GM12878 (cell line): Measurements from ENCODE around the gene DNASE1L1. TPM values are rescaled to one million over a fixed set of nuclear protein-coding genes. Genes with fewer than 3 reads are reported as not detected.
A peak's percentile ranks its signal among the peaks of the same experiment; 100 is the strongest.

ENCODE experiments used
- BCLAF1 ChIP-seq: fragments of 450-650 bp; IDR thresholded peaks from 2 replicates; pipeline ENCODE4 v1.6.1; 2017; ENCODE audit warnings: antibody characterized with exemption, mild to moderate bottlenecking, moderate library complexity
- CEBPZ ChIP-seq: fragments of 150-350 bp; IDR thresholded peaks from 2 replicates; pipeline ENCODE4 v1.6.1; 2016; ENCODE audit warnings: low read depth, low read length
- CUX1 ChIP-seq: IDR thresholded peaks from 2 replicates; pipeline ENCODE4 v1.6.1; 2012; ENCODE audit warnings: improper control_type of control experiment, low read depth, low read length; ENCODE audit not compliant: insufficient replicate concordance
- GABPA ChIP-seq: IDR thresholded peaks from 2 replicates; pipeline ENCODE4 v1.6.1; 2014; ENCODE audit warnings: antibody characterized with exemption, low read depth, mild to moderate bottlenecking, inconsistent platforms
- GATAD2B ChIP-seq: fragments of 450-650 bp; conservative IDR thresholded peaks from 2 replicates; pipeline ENCODE4 v1.6.1; 2017; ENCODE audit warnings: low read depth, mild to moderate bottlenecking, moderate library complexity
- KDM1A ChIP-seq: fragments of 200-600 bp; sonication (generic); IDR thresholded peaks from 2 replicates; pipeline ENCODE4 v1.6.1; 2016; ENCODE audit warnings: borderline replicate concordance
- MEF2B ChIP-seq: fragments of 450-650 bp; IDR thresholded peaks from 2 replicates; pipeline ENCODE4 v1.6.1; 2018; ENCODE audit warnings: mild to moderate bottlenecking, moderate library complexity; ENCODE audit not compliant: partially characterized antibody, poor library complexity, severe bottlenecking
- MXI1 ChIP-seq: fragments of 150-350 bp; IDR thresholded peaks from 2 replicates; pipeline ENCODE4 v1.6.1; 2011; ENCODE audit warnings: low read depth, mild to moderate bottlenecking, inconsistent platforms, low read length, improper control_type of control experiment
- NFIC ChIP-seq: IDR thresholded peaks from 2 replicates; pipeline ENCODE4 v1.6.1; 2012; ENCODE audit warnings: low read depth, mild to moderate bottlenecking, inconsistent platforms, low read length, moderate library complexity
- NFYA ChIP-seq: IDR thresholded peaks from 2 replicates; pipeline ENCODE4 v1.6.1; 2011; ENCODE audit warnings: low read depth, mild to moderate bottlenecking, low read length, improper control_type of control experiment, borderline replicate concordance
- PKNOX1 ChIP-seq: fragments of 450-650 bp; IDR thresholded peaks from 2 replicates; pipeline ENCODE4 v1.6.1; 2016; ENCODE audit warnings: mild to moderate bottlenecking
- RBBP5 ChIP-seq: fragments of 200-600 bp; sonication (generic); conservative IDR thresholded peaks from 2 replicates; pipeline ENCODE4 v1.6.1; 2016
- SIN3A ChIP-seq: IDR thresholded peaks from 2 replicates; pipeline ENCODE4 v1.6.1; 2012; ENCODE audit warnings: low read depth, low read length, improper control_type of control experiment
- TARDBP ChIP-seq: IDR thresholded peaks from 2 replicates; pipeline ENCODE4 v1.6.1; 2016; ENCODE audit warnings: borderline replicate concordance
- TCF3 ChIP-seq: IDR thresholded peaks from 2 replicates; pipeline ENCODE4 v1.6.1; 2012; ENCODE audit warnings: low read depth, mild to moderate bottlenecking, low read length, borderline replicate concordance; ENCODE audit not compliant: insufficient read depth
- YY1 ChIP-seq: IDR thresholded peaks from 2 replicates; pipeline ENCODE4 v1.6.1; 2011; ENCODE audit warnings: low read depth, mild to moderate bottlenecking, low read length
- ZNF207 ChIP-seq: fragments of 450-650 bp; IDR thresholded peaks from 2 replicates; pipeline ENCODE4 v1.6.1; 2014; ENCODE audit warnings: antibody characterized with exemption, mild to moderate bottlenecking, borderline replicate concordance
- ZNF24 ChIP-seq: fragments of 450-650 bp; IDR thresholded peaks from 2 replicates; pipeline ENCODE4 v1.6.1; 2017; ENCODE audit warnings: antibody characterized with exemption, mild to moderate bottlenecking
- polyA plus RNA-seq, 11 experiments: library from polyadenylated mRNA; depleted of rRNA in 4 of 11; unstranded in 6 of 11; stranded (reverse) in 5 of 11; fragments of >200 nt; fragmentation: Nextera tagmentation in 4 of 11; fragmentation: Illumina TruSeq in 1 of 11; extraction: Ambion mirVana in 4 of 11; extraction: Trizol in 1 of 11; gene quantifications; 1 replicate in 1 of 11; 2 replicates in 10 of 11; pipeline versions ENCODE4 v1.2.1 to v1.2.3, GENCODE V29; 2011 to 2016; ENCODE audit warnings: inconsistent platforms in 2 of 11, missing spikeins in 2 of 11, low read depth in 1 of 11
- total RNA-seq, 4 experiments: library from RNA; depleted of rRNA in 3 of 4; stranded (reverse); fragments of >200 nt in 3 of 4; fragmentation: Illumina TruSeq in 1 of 4; extraction: Trizol in 1 of 4; gene quantifications; 2 replicates each; pipeline versions ENCODE4 v1.2.1 to v1.2.3, GENCODE V29; 2013 to 2021

The DNASE1L1 gene
- total and polyA plus RNA-seq, 10 of the 15 experiments (the other 5 are each of a cell fraction or from before 2014, with no cell fraction given): 0.60 to 22.7 (median 6.8) TPM

GRCh38 chrX:154371789-154372300 lies 37.2 kb downstream of the DNASE1L1 start (continued):
- TF ChIP-seq CEBPZ (no peak), RBBP5 (no peak), KDM1A (no peak), GABPA (no peak), ZNF207 (no peak), TCF3 (no peak), ZNF24 (no peak), GATAD2B (0 out of 2 replicates have a peak, but pooled peaks have one; percentile 35), CUX1 (no peak), MXI1 (no peak), NFYA (no peak), MEF2B (no peak), TARDBP (no peak), YY1 (no peak), PKNOX1 (no peak), BCLAF1 (no peak), SIN3A (no peak), NFIC (no peak)
